ENCODE measurements around the gene KCTD4.
A peak's percentile ranks its signal among the peaks of the same experiment; 100 is the strongest.

KCTD4 gene

GRCh38 chr13:45198041-45198440 is 2.8 kb downstream of the KCTD4 start:
- TF ChIP-seq CSDC2 (CRISPR knock-in tag; IDR thresholded peaks at IDR 0.05), result no peak
- no peak for TF ChIP-seq ESRRG (CRISPR knock-in tag; IDR thresholded peaks at IDR 0.05)
- TF ChIP-seq ISL1 (CRISPR knock-in tag; IDR thresholded peaks at IDR 0.05), result peak; percentile 31
- TF ChIP-seq, protein P1, sequence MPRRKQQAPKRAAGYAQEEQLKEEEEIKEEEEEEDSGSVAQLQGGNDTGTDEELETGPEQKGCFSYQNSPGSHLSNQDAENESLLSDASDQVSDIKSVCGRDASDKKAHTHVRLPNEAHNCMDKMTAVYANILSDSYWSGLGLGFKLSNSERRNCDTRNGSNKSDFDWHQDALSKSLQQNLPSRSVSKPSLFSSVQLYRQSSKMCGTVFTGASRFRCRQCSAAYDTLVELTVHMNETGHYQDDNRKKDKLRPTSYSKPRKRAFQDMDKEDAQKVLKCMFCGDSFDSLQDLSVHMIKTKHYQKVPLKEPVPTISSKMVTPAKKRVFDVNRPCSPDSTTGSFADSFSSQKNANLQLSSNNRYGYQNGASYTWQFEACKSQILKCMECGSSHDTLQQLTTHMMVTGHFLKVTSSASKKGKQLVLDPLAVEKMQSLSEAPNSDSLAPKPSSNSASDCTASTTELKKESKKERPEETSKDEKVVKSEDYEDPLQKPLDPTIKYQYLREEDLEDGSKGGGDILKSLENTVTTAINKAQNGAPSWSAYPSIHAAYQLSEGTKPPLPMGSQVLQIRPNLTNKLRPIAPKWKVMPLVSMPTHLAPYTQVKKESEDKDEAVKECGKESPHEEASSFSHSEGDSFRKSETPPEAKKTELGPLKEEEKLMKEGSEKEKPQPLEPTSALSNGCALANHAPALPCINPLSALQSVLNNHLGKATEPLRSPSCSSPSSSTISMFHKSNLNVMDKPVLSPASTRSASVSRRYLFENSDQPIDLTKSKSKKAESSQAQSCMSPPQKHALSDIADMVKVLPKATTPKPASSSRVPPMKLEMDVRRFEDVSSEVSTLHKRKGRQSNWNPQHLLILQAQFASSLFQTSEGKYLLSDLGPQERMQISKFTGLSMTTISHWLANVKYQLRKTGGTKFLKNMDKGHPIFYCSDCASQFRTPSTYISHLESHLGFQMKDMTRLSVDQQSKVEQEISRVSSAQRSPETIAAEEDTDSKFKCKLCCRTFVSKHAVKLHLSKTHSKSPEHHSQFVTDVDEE (CRISPR knock-in tag; IDR thresholded peaks at IDR 0.05), result no peak
- no peak for TF ChIP-seq CREB5 (CRISPR knock-in tag; IDR thresholded peaks at IDR 0.05; ENCODE audit: low read depth)
- ATAC-seq, result no peak

- TF ChIP-seq ZFP30 (CRISPR knock-in tag; IDR thresholded peaks at IDR 0.05) (no peak), ZFP3 (CRISPR knock-in tag; IDR thresholded peaks at IDR 0.05) (no peak), POU6F1 (CRISPR knock-in tag; IDR thresholded peaks at IDR 0.05; ENCODE audit: borderline replicate concordance, low read depth) (no peak), PPARA (CRISPR knock-in tag; IDR thresholded peaks at IDR 0.05; ENCODE audit: borderline replicate concordance) (no peak), TOX (CRISPR knock-in tag; IDR thresholded peaks at IDR 0.05; ENCODE audit: borderline replicate concordance) (no peak)
- TF ChIP-seq, protein P1 (CRISPR knock-in tag; IDR thresholded peaks at IDR 0.05), result no peak
- TF ChIP-seq, protein P2, sequence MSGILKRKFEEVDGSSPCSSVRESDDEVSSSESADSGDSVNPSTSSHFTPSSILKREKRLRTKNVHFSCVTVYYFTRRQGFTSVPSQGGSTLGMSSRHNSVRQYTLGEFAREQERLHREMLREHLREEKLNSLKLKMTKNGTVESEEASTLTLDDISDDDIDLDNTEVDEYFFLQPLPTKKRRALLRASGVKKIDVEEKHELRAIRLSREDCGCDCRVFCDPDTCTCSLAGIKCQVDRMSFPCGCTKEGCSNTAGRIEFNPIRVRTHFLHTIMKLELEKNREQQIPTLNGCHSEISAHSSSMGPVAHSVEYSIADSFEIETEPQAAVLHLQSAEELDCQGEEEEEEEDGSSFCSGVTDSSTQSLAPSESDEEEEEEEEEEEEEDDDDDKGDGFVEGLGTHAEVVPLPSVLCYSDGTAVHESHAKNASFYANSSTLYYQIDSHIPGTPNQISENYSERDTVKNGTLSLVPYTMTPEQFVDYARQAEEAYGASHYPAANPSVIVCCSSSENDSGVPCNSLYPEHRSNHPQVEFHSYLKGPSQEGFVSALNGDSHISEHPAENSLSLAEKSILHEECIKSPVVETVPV (CRISPR knock-in tag; IDR thresholded peaks at IDR 0.05), result no peak
- no peak; the same call in 1 of the 3 replicates for ATAC-seq
Observed at GRCh38 chr13:45196622-45197021, 4.2 kb downstream of the KCTD4 start.

GRCh38 chr13:45196096-45196495 is 4.7 kb downstream of the KCTD4 start:
- no peak for ATAC-seq
- TF ChIP-seq ZFP30 (CRISPR knock-in tag; IDR thresholded peaks at IDR 0.05) (no peak), TOX (CRISPR knock-in tag; IDR thresholded peaks at IDR 0.05; ENCODE audit: borderline replicate concordance) (no peak), ESRRG (CRISPR knock-in tag; IDR thresholded peaks at IDR 0.05) (no peak), ZNF565 (CRISPR knock-in tag; conservative IDR thresholded peaks at IDR 0.05; ENCODE audit: low read depth) (no peak)
- TF ChIP-seq, protein P1 (CRISPR knock-in tag; IDR thresholded peaks at IDR 0.05), result no peak
- TF ChIP-seq, protein P3, sequence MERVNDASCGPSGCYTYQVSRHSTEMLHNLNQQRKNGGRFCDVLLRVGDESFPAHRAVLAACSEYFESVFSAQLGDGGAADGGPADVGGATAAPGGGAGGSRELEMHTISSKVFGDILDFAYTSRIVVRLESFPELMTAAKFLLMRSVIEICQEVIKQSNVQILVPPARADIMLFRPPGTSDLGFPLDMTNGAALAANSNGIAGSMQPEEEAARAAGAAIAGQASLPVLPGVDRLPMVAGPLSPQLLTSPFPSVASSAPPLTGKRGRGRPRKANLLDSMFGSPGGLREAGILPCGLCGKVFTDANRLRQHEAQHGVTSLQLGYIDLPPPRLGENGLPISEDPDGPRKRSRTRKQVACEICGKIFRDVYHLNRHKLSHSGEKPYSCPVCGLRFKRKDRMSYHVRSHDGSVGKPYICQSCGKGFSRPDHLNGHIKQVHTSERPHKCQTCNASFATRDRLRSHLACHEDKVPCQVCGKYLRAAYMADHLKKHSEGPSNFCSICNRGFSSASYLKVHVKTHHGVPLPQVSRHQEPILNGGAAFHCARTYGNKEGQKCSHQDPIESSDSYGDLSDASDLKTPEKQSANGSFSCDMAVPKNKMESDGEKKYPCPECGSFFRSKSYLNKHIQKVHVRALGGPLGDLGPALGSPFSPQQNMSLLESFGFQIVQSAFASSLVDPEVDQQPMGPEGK (CRISPR knock-in tag; IDR thresholded peaks at IDR 0.05; ENCODE audit: borderline replicate concordance), result no peak

All from SK-N-SH treated with all-trans-retinoic acid at 6 μM for 48 hours (cell line).